ENCODE results near the gene PGAP1.

DNA sequence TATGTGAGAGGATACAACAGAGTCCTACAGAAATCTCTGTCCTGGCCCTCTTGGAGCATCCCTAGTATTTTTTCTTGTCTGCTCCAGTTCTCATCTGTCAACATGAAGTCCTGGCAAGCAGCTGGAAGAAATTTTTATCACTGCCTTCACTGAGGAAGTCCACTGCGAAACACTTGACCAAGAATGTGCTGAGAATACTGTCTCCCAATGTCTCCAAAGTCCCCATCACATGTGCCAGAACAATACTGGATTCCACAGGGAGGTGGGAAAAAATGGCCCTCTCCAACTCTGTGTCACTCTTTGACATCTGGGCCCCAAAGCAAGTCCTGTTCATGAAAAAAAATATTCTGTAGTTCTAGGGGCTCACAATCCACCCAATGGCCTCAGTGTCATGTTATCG is 32.8 kb upstream of the PGAP1 start:
- TF ChIP-seq CTCF (IDR thresholded peaks at IDR 0.05) (no peak), POLR2A (IDR thresholded peaks at IDR 0.05) (no peak)
